SK-N-SH (cell line): Measurements from ENCODE around the gene PLIN5. TPM values are rescaled to one million over a fixed set of nuclear protein-coding genes. Genes with fewer than 3 reads are reported as not detected.

Experiments used
- CTCF ChIA-PET: fragments of 300-600, 350-600 bp; formaldehyde crosslinking; extraction: SDS; loops from one replicate; lab custom pipeline; 2021; lab: Yijun Ruan, JAX
- POLR2A ChIA-PET: fragments of 350-600 bp; sonication (Branson Sonifier 250); formaldehyde crosslinking; extraction: SDS; loops from one replicate; lab custom pipeline; 2020; ENCODE audit warnings: antibody characterized with exemption, inconsistent platforms; lab: Yijun Ruan, JAX
- DNase-seq: peaks from one replicate; pipeline ENCODE4 v3.0.0; 2012
- H2AFZ ChIP-seq: fragments of 200-600 bp; sonication (generic); 2 replicates; pipeline ENCODE4 v1.8.1; 2016; ENCODE audit warnings: antibody characterized with exemption, mild to moderate bottlenecking, low read depth
- H3F3A ChIP-seq: fragments of 200-600 bp; sonication (generic); replicated peaks from 2 replicates; pipeline ENCODE3; 2016; ENCODE audit warnings: antibody characterized with exemption, mild to moderate bottlenecking; ENCODE audit not compliant: insufficient read depth
- H3K27ac ChIP-seq, 2 experiments: fragments of 200-500 bp in 1 of 2; fragments of 200-600 bp in 1 of 2; sonication (Bioruptor generic) in 1 of 2; sonication (generic), shearing (Covaris generic) in 1 of 2; 2 replicates each; pipeline versions ENCODE4 v1.5.1 to v1.6.1; 2014 to 2016; ENCODE audit warnings: low read depth in 2 of 2, inconsistent platforms in 1 of 2, low read length in 1 of 2, mild to moderate bottlenecking in 1 of 2, mixed read lengths in 1 of 2
- H3K27me3 ChIP-seq: fragments of 200-600 bp; sonication (generic), shearing (Covaris generic); 2 replicates; pipeline ENCODE4 v1.6.1; 2016; ENCODE audit warnings: mixed run types; ENCODE audit not compliant: insufficient read depth
- H3K36me3 ChIP-seq, 2 experiments: fragments of 200-500 bp in 1 of 2; fragments of 200-600 bp in 1 of 2; sonication (Bioruptor generic) in 1 of 2; sonication (generic) in 1 of 2; replicated peaks in 1 of 2; 2 replicates each; pipeline versions ENCODE3 to v1.5.1; 2014 to 2016; ENCODE audit warnings: low read length in 1 of 2, mild to moderate bottlenecking in 1 of 2; ENCODE audit not compliant: insufficient read depth in 2 of 2, control insufficient read depth in 1 of 2
- H3K4me1 ChIP-seq, 2 experiments: fragments of 200-500 bp in 1 of 2; fragments of 200-600 bp in 1 of 2; sonication (Bioruptor generic) in 1 of 2; sonication (generic), shearing (Covaris generic) in 1 of 2; 2 replicates each; pipeline versions ENCODE4 v1.5.1 to v1.6.1; 2014 to 2016; ENCODE audit warnings: low read depth in 1 of 2, low read length in 1 of 2, mixed run types in 1 of 2; ENCODE audit not compliant: insufficient read depth in 2 of 2, control insufficient read depth in 1 of 2
- H3K4me2 ChIP-seq: fragments of 200-600 bp; sonication (generic), shearing (Covaris generic); 2 replicates; pipeline ENCODE4 v1.6.1; 2017; ENCODE audit warnings: mixed run types
- H3K4me3 ChIP-seq, 2 experiments: fragments of 200-500 bp in 1 of 2; fragments of 200-600 bp in 1 of 2; sonication (Bioruptor generic) in 1 of 2; sonication (generic), shearing (Covaris generic) in 1 of 2; 2 replicates each; pipeline versions ENCODE4 v1.5.1 to v1.8.1; 2014 to 2016; ENCODE audit warnings: low read depth in 2 of 2, inconsistent platforms in 1 of 2, low read length in 1 of 2, mild to moderate bottlenecking in 1 of 2, mixed read lengths in 1 of 2, moderate library complexity in 1 of 2
- H3K79me2 ChIP-seq: fragments of 200-600 bp; sonication (generic); 2 replicates; pipeline ENCODE4 v1.8.1; 2017; ENCODE audit warnings: mild to moderate bottlenecking; ENCODE audit not compliant: insufficient read depth
- H3K9ac ChIP-seq: fragments of 200-600 bp; sonication (generic); 2 replicates; pipeline ENCODE4 v1.6.1; 2017; ENCODE audit warnings: mixed run types
- H3K9me2 ChIP-seq: fragments of 200-600 bp; sonication (generic); 2 replicates; pipeline ENCODE4 v1.6.1; 2017; ENCODE audit warnings: mixed run types
- H3K9me3 ChIP-seq: fragments of 200-600 bp; sonication (generic); 2 replicates; pipeline ENCODE4 v1.6.1; 2017; ENCODE audit warnings: mixed run types, mild to moderate bottlenecking, moderate library complexity
- H4K20me1 ChIP-seq: fragments of 200-600 bp; sonication (generic); 2 replicates; pipeline ENCODE4 v1.6.1; 2017; ENCODE audit warnings: mild to moderate bottlenecking, mixed run types; ENCODE audit not compliant: insufficient read depth
- CHD2 ChIP-seq: fragments of 150-350 bp; IDR thresholded peaks from 2 replicates; pipeline ENCODE4 v1.6.1; 2018; ENCODE audit warnings: low read length; ENCODE audit not compliant: partially characterized antibody
- FOXJ3 ChIP-seq: sonication (generic); formaldehyde crosslinking; IDR thresholded peaks from 2 replicates; pipeline ENCODE4 v1.5.1; 2020; ENCODE audit warnings: mild to moderate bottlenecking, missing genetic modification reagents
- FOXM1 ChIP-seq: IDR thresholded peaks from 2 replicates; pipeline ENCODE4 v1.4.0; 2012; ENCODE audit warnings: low read depth, mild to moderate bottlenecking
- GABPA ChIP-seq: IDR thresholded peaks from 2 replicates; pipeline ENCODE4 v1.4.0; 2012; ENCODE audit warnings: low read depth, mild to moderate bottlenecking
- GATA2 ChIP-seq: sonication (generic); formaldehyde crosslinking; IDR thresholded peaks from 2 replicates; pipeline ENCODE4 v1.5.0; 2020; ENCODE audit warnings: mild to moderate bottlenecking, missing genetic modification reagents
- IRF3 ChIP-seq: fragments of 150-350 bp; IDR thresholded peaks from 2 replicates; pipeline ENCODE4 v1.6.1; 2016; ENCODE audit warnings: mild to moderate bottlenecking, low read depth, low read length
- MAX ChIP-seq: IDR thresholded peaks from 2 replicates; pipeline ENCODE4 v1.4.0; 2012; ENCODE audit warnings: low read depth
- MXI1 ChIP-seq: IDR thresholded peaks from 2 replicates; pipeline ENCODE4 v1.6.1; 2012; ENCODE audit warnings: mild to moderate bottlenecking, low read depth, low read length, improper control_type of control experiment
- REST ChIP-seq: IDR thresholded peaks from 2 replicates; pipeline ENCODE4 v1.6.1; 2012; ENCODE audit warnings: mild to moderate bottlenecking, low read depth, low read length, moderate library complexity
- RFX5 ChIP-seq: IDR thresholded peaks from 2 replicates; pipeline ENCODE4 v1.6.1; 2012; ENCODE audit warnings: mild to moderate bottlenecking, improper control_type of control experiment, low read length
- SIN3A ChIP-seq: IDR thresholded peaks from 2 replicates; pipeline ENCODE4 v1.6.1; 2012; ENCODE audit warnings: low read depth, mild to moderate bottlenecking, low read length, moderate library complexity, borderline replicate concordance
- TEAD4 ChIP-seq: IDR thresholded peaks from 2 replicates; pipeline ENCODE4 v1.4.0; 2012; ENCODE audit warnings: mild to moderate bottlenecking, borderline replicate concordance; ENCODE audit not compliant: insufficient read depth
- WGBS: methylation state at CpG from one replicate; pipeline ENCODE4 v1.1.6; 2017; ENCODE audit warnings: low lambda C conversion rate; 5-methylcytosine and 5-hydroxymethylcytosine counted together
- polyA plus RNA-seq, 3 experiments: library from polyadenylated mRNA; depleted of rRNA; stranded (reverse); fragments of >200 nt; gene quantifications; 2 replicates each; pipeline ENCODE4 v1.2.3, GENCODE V29; 2012

PLIN5 gene
- polyA plus RNA-seq, 1 of the 3 experiments (the other 2 are of a cell fraction) = 0.59 TPM

GRCh38 chr19:4493104-4493928 lies 41.7 kb downstream of the PLIN5 start:
- Histone ChIP-seq H3K36me3 (peaks cover 18 to 36% of the 10 kb centered on the region in 2 experiments), H3F3A (no peaks in the 10 kb centered on the region), H3K9ac (no peak overlapping the region), H3K79me2 (no peaks in the 10 kb centered on the region; the same call in 1 of the 2 replicates), H3K27me3 (no peaks in the 10 kb centered on the region), H3K9me2 (no peaks in the 10 kb centered on the region), H3K27ac (no peak overlapping the region), H3K9me3 (no peaks in the 10 kb centered on the region), H3K4me2 (no peak overlapping the region), H2AFZ (no peak overlapping the region), H3K4me1 (no peaks in the 10 kb centered on the region), H4K20me1 (no peaks in the 10 kb centered on the region), H3K4me3 (no peak overlapping the region)
- WGBS = 97% methylated on average over 18 of the region's 41 CpGs
- TF ChIP-seq GATA2 (CRISPR knock-in tag) (no peak), IRF3 (no peak), FOXM1 (no peak), SIN3A (no peak), MAX (no peak), REST (no peak), GABPA (no peak), MXI1 (no peak), FOXJ3 (no peak), TEAD4 (no peak), CHD2 (no peak), RFX5 (no peak)
- ChIA-PET CTCF (no interaction called here), POLR2A (interaction anchor here (1.4 kb wide), 1 partner anchor 11 kb away, joined by 3 read pairs; no protein-coding TSS in a partner anchor)
- DNase-seq = no peak
